Smooth muscle cell (in vitro differentiated cells): ENCODE measurements around the gene TNS4. TPM values are rescaled to one million over a fixed set of nuclear protein-coding genes. Genes with fewer than 3 reads are reported as not detected.

ENCODE experiments used
- DNase-seq: peaks from one replicate; lab custom pipeline; 2025; ENCODE audit not compliant: unreplicated experiment; lab: John Stamatoyannopoulos, UW
- H2AFZ ChIP-seq: fragments of 200-600 bp; sonication (generic); 2 replicates; pipeline ENCODE4 v1.6.0; 2016; ENCODE audit warnings: antibody characterized with exemption, low read depth, mild to moderate bottlenecking
- H3F3A ChIP-seq: fragments of 200-600 bp; sonication (generic); 2 replicates; pipeline ENCODE4 v1.6.0; 2017; ENCODE audit warnings: antibody characterized with exemption, low read depth
- H3K27ac ChIP-seq: fragments of 200-600 bp; sonication (generic); 2 replicates; pipeline ENCODE4 v1.5.1; 2016; ENCODE audit warnings: low read depth, mild to moderate bottlenecking
- H3K27me3 ChIP-seq: fragments of 200-600 bp; sonication (generic); 2 replicates; pipeline ENCODE4 v1.6.1; 2016; ENCODE audit warnings: low read depth, mild to moderate bottlenecking
- H3K36me3 ChIP-seq: fragments of 200-600 bp; sonication (generic); 2 replicates; pipeline ENCODE4 v1.5.1; 2016; ENCODE audit warnings: low read depth
- H3K4me1 ChIP-seq: fragments of 200-600 bp; sonication (generic); 2 replicates; pipeline ENCODE4 v1.5.1; 2016; ENCODE audit warnings: low read depth
- H3K4me2 ChIP-seq: fragments of 200-600 bp; sonication (generic); 2 replicates; pipeline ENCODE4 v1.6.0; 2016; ENCODE audit warnings: mild to moderate bottlenecking
- H3K4me3 ChIP-seq: fragments of 200-600 bp; sonication (generic); 2 replicates; pipeline ENCODE4 v1.5.1; 2016; ENCODE audit warnings: mild to moderate bottlenecking
- H3K79me2 ChIP-seq: fragments of 200-600 bp; sonication (generic); 2 replicates; pipeline ENCODE4 v1.6.0; 2016; ENCODE audit warnings: low read depth, mild to moderate bottlenecking
- H3K9ac ChIP-seq: fragments of 200-600 bp; sonication (generic); 2 replicates; pipeline ENCODE4 v1.6.0; 2016; ENCODE audit warnings: low read depth
- H3K9me3 ChIP-seq: fragments of 200-600 bp; sonication (generic); replicated peaks from 2 replicates; pipeline ENCODE4 v1.5.1; 2016; ENCODE audit warnings: low read depth
- H4K20me1 ChIP-seq: fragments of 200-600 bp; sonication (generic); 2 replicates; pipeline ENCODE4 v1.6.0; 2016; ENCODE audit warnings: low read depth
- CTCF ChIP-seq: fragments of 200-600 bp; sonication (generic); IDR thresholded peaks from 2 replicates; pipeline ENCODE4 v1.5.1; 2017; ENCODE audit warnings: borderline replicate concordance, mild to moderate bottlenecking, antibody characterized with exemption; ENCODE audit not compliant: insufficient read depth, poor library complexity, severe bottlenecking
- WGBS: methylation state at CpG from one replicate; pipeline ENCODE4 v1.1.7; 2016; ENCODE audit warnings: low lambda C conversion rate; 5-methylcytosine and 5-hydroxymethylcytosine counted together
- polyA plus RNA-seq: library from polyadenylated mRNA; unstranded; fragments of >200 nt; fragmentation: Nextera tagmentation; extraction: Ambion mirVana; gene quantifications from 2 replicates; pipeline ENCODE4 v1.2.1, GENCODE V29; 2016
- total RNA-seq: library from RNA; depleted of rRNA; stranded (reverse); fragments of >200 nt; gene quantifications from 2 replicates; pipeline ENCODE4 v1.2.3, GENCODE V29; 2014

TNS4 gene
- total and polyA plus RNA-seq, 2 experiments from 2014 or later: 0.13 to 1.2 TPM

DNA sequence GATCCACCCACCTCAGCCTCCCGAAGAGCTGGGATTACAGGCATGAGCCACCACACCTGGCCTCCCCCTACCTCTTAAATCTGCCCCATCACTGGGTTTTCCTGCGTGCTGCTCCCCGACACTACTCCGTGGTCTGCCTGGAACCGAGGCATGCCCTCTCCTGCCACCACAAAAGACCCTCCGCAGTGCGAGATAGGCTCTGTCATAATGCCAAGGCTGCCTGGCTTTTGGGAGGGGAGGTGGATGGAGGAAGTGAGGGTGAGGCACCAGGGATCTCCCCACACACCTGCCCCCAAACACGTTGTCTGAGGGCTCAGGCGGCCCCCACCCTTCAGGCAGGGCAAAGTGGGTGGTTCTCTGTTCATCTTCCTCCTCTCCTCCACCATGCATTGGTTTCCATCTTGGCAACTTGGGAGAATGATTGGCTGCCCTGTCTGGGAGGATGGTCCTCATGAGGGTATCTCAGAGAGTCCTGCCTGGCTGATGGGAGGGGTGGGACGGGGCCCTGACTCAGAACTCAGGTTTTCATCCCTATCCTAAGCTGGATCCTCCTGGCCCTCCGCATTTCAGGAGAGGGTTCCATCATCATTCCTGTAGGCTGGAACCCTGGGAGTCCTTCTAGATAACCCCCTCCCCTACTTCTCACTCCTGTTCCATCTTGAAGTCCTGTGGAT is 35.0 kb downstream of the TNS4 start:
- Histone ChIP-seq H3K4me3 (no peak overlapping the region), H3K4me1 (no peaks in the 10 kb centered on the region), H3K9me3 (no peaks in the 10 kb centered on the region), H3K27ac (no peak overlapping the region), H3F3A (no peaks in the 10 kb centered on the region), H3K4me2 (no peak overlapping the region), H2AFZ (no peak overlapping the region), H3K27me3 (no peaks in the 10 kb centered on the region), H3K9ac (no peak overlapping the region), H3K36me3 (no peaks in the 10 kb centered on the region), H3K79me2 (no peaks in the 10 kb centered on the region), H4K20me1 (no peaks in the 10 kb centered on the region)
- DNase-seq: no peak
- TF ChIP-seq CTCF: no peak
- WGBS: 97% methylated on average over 10 of the region's 11 CpGs

DNA sequence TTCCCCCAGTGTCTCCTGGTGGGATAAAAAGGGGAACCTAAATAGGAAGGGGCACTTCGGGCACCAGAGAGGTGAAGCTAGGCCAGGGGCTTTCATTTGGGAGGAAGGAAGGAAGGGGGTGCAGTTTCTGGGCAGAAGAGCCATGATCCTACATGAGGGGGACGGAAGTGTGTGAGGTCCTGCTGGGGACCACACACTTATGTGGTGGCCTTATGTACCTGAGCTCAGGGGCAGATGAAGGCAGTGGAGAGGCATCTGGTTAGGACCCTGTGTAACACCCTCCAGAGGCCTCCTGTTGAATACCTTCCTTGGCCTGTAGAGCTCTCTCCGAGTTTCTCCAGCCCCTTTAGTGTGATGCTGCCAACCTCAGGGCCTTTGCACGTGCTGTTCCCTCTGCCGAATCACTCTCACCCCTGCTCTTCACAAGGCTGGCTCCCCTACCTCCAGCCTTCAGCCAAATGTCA is 37.0 kb downstream of the TNS4 start:
- Histone ChIP-seq H3K4me3 (no peak overlapping the region), H3K9ac (no peak overlapping the region), H3K9me3 (no peaks in the 10 kb centered on the region), H3K27me3 (no peaks in the 10 kb centered on the region), H3K27ac (no peak overlapping the region), H3K4me2 (no peak overlapping the region), H2AFZ (no peak overlapping the region), H3K4me1 (no peaks in the 10 kb centered on the region), H3F3A (no peaks in the 10 kb centered on the region), H3K36me3 (no peaks in the 10 kb centered on the region), H3K79me2 (no peaks in the 10 kb centered on the region), H4K20me1 (no peaks in the 10 kb centered on the region)
- TF ChIP-seq CTCF: no peak
- WGBS: 91% methylated on average over 5 of the region's 5 CpGs
- no peak for DNase-seq

GRCh38 chr17:40463122-40463550 is 38.3 kb downstream of the TNS4 start:
- H3K9me3 ChIP-seq: no peaks in the 10 kb centered on the region
- H2AFZ ChIP-seq: no peak overlapping the region
- H3F3A ChIP-seq: no peaks in the 10 kb centered on the region
- H3K4me3 ChIP-seq: no peak overlapping the region
- H3K4me2 ChIP-seq: no peak overlapping the region
- DNase-seq: no peak
- 60% methylated on average over 11 of the region's 11 CpGs for WGBS
- TF ChIP-seq CTCF: no peak
- H3K27ac ChIP-seq: no peak overlapping the region
- no peaks in the 10 kb centered on the region for H4K20me1 ChIP-seq
- no peaks in the 10 kb centered on the region for H3K36me3 ChIP-seq
- no peaks in the 10 kb centered on the region for H3K79me2 ChIP-seq
- no peaks in the 10 kb centered on the region for H3K27me3 ChIP-seq
- H3K4me1 ChIP-seq: peaks cover 3% of the 10 kb centered on the region
- no peak overlapping the region for H3K9ac ChIP-seq
